PFSK-1 (cell line): Measurements from ENCODE around the gene DPYD.

Experiments used
- POLR2AphosphoS5 ChIP-seq: IDR thresholded peaks from 2 replicates; pipeline ENCODE4 v1.6.1; 2012; ENCODE audit warnings: low read depth, mild to moderate bottlenecking, control low read depth, low read length, moderate library complexity
- TAF1 ChIP-seq: IDR thresholded peaks from 2 replicates; pipeline ENCODE4 v1.6.1; 2012; ENCODE audit warnings: low read length, control low read depth, borderline replicate concordance; ENCODE audit not compliant: insufficient read depth

DNA sequence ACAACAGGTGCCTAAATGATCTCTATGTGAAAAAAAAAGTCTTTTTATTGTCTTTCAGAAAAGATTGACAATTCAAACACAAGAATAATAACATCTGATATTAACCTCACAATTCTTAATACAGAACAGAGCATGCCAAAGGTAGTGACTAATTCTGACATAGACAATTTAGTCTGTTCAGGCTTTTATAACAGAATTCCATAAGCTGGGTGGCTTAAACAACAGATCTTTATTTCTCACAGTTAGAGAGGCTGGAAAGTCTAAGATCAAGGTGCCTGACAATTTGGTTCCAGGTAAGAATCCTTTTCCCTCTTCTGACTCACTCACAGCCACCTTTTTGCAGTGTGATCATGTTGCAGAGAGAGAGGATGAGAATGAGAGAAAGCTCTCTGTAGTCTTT is 27.0 kb downstream of the DPYD start:
- no peak for TF ChIP-seq POLR2AphosphoS5
- no peak for TF ChIP-seq TAF1
